Measurements from ENCODE around the gene RPS3. TPM values are rescaled to one million over a fixed set of nuclear protein-coding genes. Genes with fewer than 3 reads are reported as not detected.

RPS3 gene
- polyA plus RNA-seq, 2 of the 4 experiments (the other 2 are of a cell fraction) = 3,468 to 3,544 TPM

DNA sequence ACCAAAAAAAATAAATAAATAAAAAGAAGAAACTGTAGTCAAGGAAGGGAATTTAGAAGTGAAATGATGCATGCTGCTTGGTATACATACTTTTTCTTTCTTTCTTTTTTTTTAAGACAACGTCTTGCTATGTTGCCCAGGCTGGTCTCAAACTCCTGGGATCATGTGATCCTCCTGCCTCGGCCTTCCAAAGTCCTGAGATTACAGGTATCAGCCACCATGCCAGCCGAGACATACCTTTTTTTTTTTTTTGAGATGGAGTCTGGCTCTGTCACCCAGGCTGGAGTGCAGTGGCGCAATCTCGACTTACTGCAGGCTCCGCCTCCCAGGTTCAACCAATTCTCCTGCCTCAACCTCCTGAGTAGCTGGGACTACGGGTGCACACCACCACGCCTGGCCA lies 26.1 kb upstream of the RPS3 start:
- ChIA-PET POLR2A (interaction anchor here (1.3 kb wide), 2 partner anchors 8 to 28 kb away, joined by 4 to 9 read pairs; no protein-coding TSS in a partner anchor), CTCF (interaction anchor here (1.0 to 20.4 kb wide), 11 partner anchors 7 to 93 kb away, joined by 3 to 581 read pairs (median 5); partner anchors contain the start of gene ARRB1)
- Histone ChIP-seq H3K4me2 (peak overlapping the region; percentile 84), H3K4me3 (no peak overlapping the region), H3K9me3 (peaks cover 10% of the 10 kb centered on the region), H3K27ac (peak overlapping the region; percentile 58 to 72; a peak in 4 of 6 replicates), H3K4me1 (peaks cover 22% of the 10 kb centered on the region)
- ATAC-seq (no peak), DNase-seq (ENCODE audit: low read depth in 1 of 2, low spot score in 1 of 2) (no peak), FAIRE-seq (no peak)
- no peak for TF ChIP-seq MAX (IDR thresholded peaks at IDR 0.05)
- no peak for TF ChIP-seq ZFP36 (IDR thresholded peaks at IDR 0.05; ENCODE audit: borderline replicate concordance, partially characterized antibody)
- no peak for TF ChIP-seq SREBF2 (IDR thresholded peaks at IDR 0.05)
- no peak for TF ChIP-seq REST (IDR thresholded peaks at IDR 0.05)
- TF ChIP-seq ZNF302 (CRISPR knock-in tag; IDR thresholded peaks at IDR 0.05) = no peak
- no peak for TF ChIP-seq POLR2AphosphoS2 (conservative IDR thresholded peaks at IDR 0.05; ENCODE audit: low read length)
- WGBS (ENCODE audit: missing lambda C conversion rate) = 84% methylated on average over 8 of the region's 8 CpGs

- ATAC-seq (no peak), FAIRE-seq (no peak), DNase-seq (ENCODE audit: low read depth in 1 of 2, low spot score in 1 of 2) (no peak)
- Histone ChIP-seq H3K27ac (peak overlapping the region in 1 of 2 experiments; percentile 72; a peak in 1 of 6 replicates), H3K9me3 (no peaks in the 10 kb centered on the region), H3K4me2 (no peak overlapping the region), H3K4me1 (peaks cover 27% of the 10 kb centered on the region), H3K4me3 (no peak overlapping the region)
- 89% methylated on average over 4 of the region's 4 CpGs for WGBS (ENCODE audit: missing lambda C conversion rate)
- POLR2A ChIA-PET = no interaction called here
- CTCF ChIA-PET = interaction anchor here (0.6 to 20.4 kb wide), 7 partner anchors 11 to 1385 kb away, joined by 3 to 581 read pairs (median 22); partner anchors contain the start of gene ARRB1
- TF ChIP-seq GATA3 (IDR thresholded peaks at IDR 0.05; ENCODE audit: borderline replicate concordance) = no peak
- no peak for TF ChIP-seq JUNB (IDR thresholded peaks at IDR 0.05)
- TF ChIP-seq, protein P1, sequence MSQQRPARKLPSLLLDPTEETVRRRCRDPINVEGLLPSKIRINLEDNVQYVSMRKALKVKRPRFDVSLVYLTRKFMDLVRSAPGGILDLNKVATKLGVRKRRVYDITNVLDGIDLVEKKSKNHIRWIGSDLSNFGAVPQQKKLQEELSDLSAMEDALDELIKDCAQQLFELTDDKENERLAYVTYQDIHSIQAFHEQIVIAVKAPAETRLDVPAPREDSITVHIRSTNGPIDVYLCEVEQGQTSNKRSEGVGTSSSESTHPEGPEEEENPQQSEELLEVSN (IDR thresholded peaks at IDR 0.05; ENCODE audit: borderline replicate concordance, low read depth) = no peak
- TF ChIP-seq, protein P2, sequence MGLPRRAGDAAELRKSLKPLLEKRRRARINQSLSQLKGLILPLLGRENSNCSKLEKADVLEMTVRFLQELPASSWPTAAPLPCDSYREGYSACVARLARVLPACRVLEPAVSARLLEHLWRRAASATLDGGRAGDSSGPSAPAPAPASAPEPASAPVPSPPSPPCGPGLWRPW (IDR thresholded peaks at IDR 0.05) = no peak
- no peak for TF ChIP-seq FOSL2 (IDR thresholded peaks at IDR 0.05)
- no peak for TF ChIP-seq FOSL2 (CRISPR knock-in tag; IDR thresholded peaks at IDR 0.05)
- TF ChIP-seq CBX8 (IDR thresholded peaks at IDR 0.05) = no peak
- TF ChIP-seq HOXA7 (CRISPR knock-in tag; IDR thresholded peaks at IDR 0.05) = no peak
Measured at GRCh38 chr11:75374646-75375045, 24.7 kb upstream of the RPS3 start.

- 68% methylated on average over 8 of the region's 8 CpGs for WGBS (ENCODE audit: missing lambda C conversion rate)
- peaks cover 33% of the 10 kb centered on the region for H3K4me1 ChIP-seq
- peak overlapping the region in 1 of 2 experiments; percentile 72; a peak in 1 of 6 replicates for H3K27ac ChIP-seq
- no peaks in the 10 kb centered on the region for H3K9me3 ChIP-seq
- CTCF ChIA-PET = interaction anchor here (0.7 to 20.4 kb wide), 5 partner anchors 10 to 96 kb away, joined by 3 to 581 read pairs (median 39); no protein-coding TSS in a partner anchor
- DNase-seq (ENCODE audit: low read depth in 1 of 2, low spot score in 1 of 2) (no peak), ATAC-seq (no peak), FAIRE-seq (no peak)
- H3K4me2 ChIP-seq = no peak overlapping the region
- TF ChIP-seq POLR2A (IDR thresholded peaks at IDR 0.05; ENCODE audit: low read length) = no peak
- no peak for TF ChIP-seq FOSB (CRISPR knock-in tag; IDR thresholded peaks at IDR 0.05)
- no peak for TF ChIP-seq JUNB (IDR thresholded peaks at IDR 0.05)
- TF ChIP-seq, protein P1 (IDR thresholded peaks at IDR 0.05; ENCODE audit: borderline replicate concordance, low read depth) = no peak
- TF ChIP-seq RCOR1 (IDR thresholded peaks at IDR 0.05; ENCODE audit: low read depth, low read length) = no peak
- no peak for TF ChIP-seq RAD21 (conservative IDR thresholded peaks at IDR 0.05 in 1 of 2, IDR thresholded peaks at IDR 0.05 in 1 of 2)
- TF ChIP-seq RNF2 (IDR thresholded peaks at IDR 0.05; ENCODE audit: borderline replicate concordance, low read depth) = no peak
- no peak for TF ChIP-seq ZSCAN20 (CRISPR knock-in tag; IDR thresholded peaks at IDR 0.05)
- POLR2A ChIA-PET = no interaction called here
- no peak overlapping the region for H3K4me3 ChIP-seq
Measured at GRCh38 chr11:75375626-75376025, 23.7 kb upstream of the RPS3 start.

Data from A549 (cell line).